K562 (cell line): ENCODE measurements around the gene IDH2. TPM values are rescaled to one million over a fixed set of nuclear protein-coding genes. Genes with fewer than 3 reads are reported as not detected.

Source experiments
- BCOR ChIP-seq: fragments of 450-650 bp; IDR thresholded peaks from 2 replicates; pipeline ENCODE4 v1.6.1; 2016
- EP300 ChIP-seq: IDR thresholded peaks from 2 replicates; pipeline ENCODE4 v1.6.1; 2012; ENCODE audit warnings: low read length, improper control_type of control experiment
- KLF1 ChIP-seq: fragments of 450-650 bp; IDR thresholded peaks from 2 replicates; pipeline ENCODE4 v1.6.1; 2016; ENCODE audit warnings: missing genetic modification characterization, missing compliant biosample characterization
- TBP ChIP-seq: optimal IDR thresholded peaks from 2 replicates; pipeline ENCODE3; 2011; ENCODE audit warnings: low read depth, low read length, improper control_type of control experiment
- TRIM24 ChIP-seq, 2 experiments: fragments of 450-650 bp; IDR thresholded peaks; 2 replicates each; pipeline ENCODE4 v1.6.1; 2016
- ZNF316 ChIP-seq: fragments of 450-650 bp; IDR thresholded peaks from 2 replicates; pipeline ENCODE4 v1.6.1; 2016
- ZNF707 ChIP-seq: fragments of 250-450 bp; sonication (Bioruptor Pico); conservative IDR thresholded peaks from 2 replicates; pipeline ENCODE4 v1.8.0; 2022; ENCODE audit warnings: inconsistent platforms, mild to moderate bottlenecking, moderate library complexity
- polyA plus RNA-seq, 8 experiments: library from polyadenylated mRNA; depleted of rRNA in 4 of 8; stranded (reverse) in 5 of 8; unstranded in 3 of 8; fragments of >200 nt; fragmentation: Nextera tagmentation in 2 of 8; fragmentation: Illumina TruSeq in 1 of 8; extraction: Ambion mirVana in 2 of 8; extraction: Trizol in 1 of 8; gene quantifications; 2 replicates each; pipeline versions ENCODE4 v1.2.1 to v1.2.3, GENCODE V29; 2011 to 2014; ENCODE audit warnings: inconsistent platforms in 1 of 8, missing spikeins in 1 of 8
- total RNA-seq, 7 experiments: library from RNA; depleted of rRNA in 6 of 7; stranded (reverse); fragments of >200 nt in 6 of 7; fragmentation: Illumina TruSeq in 2 of 7; extraction: Trizol in 2 of 7; gene quantifications; 2 replicates each; pipeline versions ENCODE4 v1.2.1 to v1.2.3, GENCODE V29; 2011 to 2021; ENCODE audit warnings: low replicate concordance in 1 of 7
- TF ChIP-seq, protein P1 (sequence below): fragments of 250-450 bp; sonication (Bioruptor Pico); IDR thresholded peaks from 2 replicates; pipeline ENCODE4 v1.6.1; 2021; ENCODE audit warnings: mild to moderate bottlenecking
- TF ChIP-seq, protein P2 (sequence below), 2 experiments: fragments of 450-650 bp in 1 of 2; sonication (generic) in 1 of 2; formaldehyde crosslinking in 1 of 2; IDR thresholded peaks; 2 replicates each; pipeline versions ENCODE4 v1.7.1 to v1.9.0; 2016 to 2022; ENCODE audit warnings: inconsistent platforms in 1 of 2, mild to moderate bottlenecking in 1 of 2, missing genetic modification reagents in 1 of 2
- TF ChIP-seq, protein P3 (sequence below), 2 experiments: fragments of 450-650 bp; IDR thresholded peaks; 2 replicates each; pipeline ENCODE4 v1.6.1; 2018; ENCODE audit warnings: mild to moderate bottlenecking in 2 of 2, low read depth in 1 of 2; ENCODE audit not compliant: partially characterized antibody in 2 of 2
- TF ChIP-seq, protein P4 (sequence below): sonication (generic); formaldehyde crosslinking; IDR thresholded peaks from 2 replicates; pipeline ENCODE4 v1.8.0; 2022; ENCODE audit warnings: mild to moderate bottlenecking, low read depth, missing genetic modification reagents

The IDH2 gene
- total and polyA plus RNA-seq, 9 of the 15 experiments (the other 6 are each of a cell fraction or from before 2014, with no cell fraction given) = 0.70 to 99.9 (median 59.2) TPM

DNA sequence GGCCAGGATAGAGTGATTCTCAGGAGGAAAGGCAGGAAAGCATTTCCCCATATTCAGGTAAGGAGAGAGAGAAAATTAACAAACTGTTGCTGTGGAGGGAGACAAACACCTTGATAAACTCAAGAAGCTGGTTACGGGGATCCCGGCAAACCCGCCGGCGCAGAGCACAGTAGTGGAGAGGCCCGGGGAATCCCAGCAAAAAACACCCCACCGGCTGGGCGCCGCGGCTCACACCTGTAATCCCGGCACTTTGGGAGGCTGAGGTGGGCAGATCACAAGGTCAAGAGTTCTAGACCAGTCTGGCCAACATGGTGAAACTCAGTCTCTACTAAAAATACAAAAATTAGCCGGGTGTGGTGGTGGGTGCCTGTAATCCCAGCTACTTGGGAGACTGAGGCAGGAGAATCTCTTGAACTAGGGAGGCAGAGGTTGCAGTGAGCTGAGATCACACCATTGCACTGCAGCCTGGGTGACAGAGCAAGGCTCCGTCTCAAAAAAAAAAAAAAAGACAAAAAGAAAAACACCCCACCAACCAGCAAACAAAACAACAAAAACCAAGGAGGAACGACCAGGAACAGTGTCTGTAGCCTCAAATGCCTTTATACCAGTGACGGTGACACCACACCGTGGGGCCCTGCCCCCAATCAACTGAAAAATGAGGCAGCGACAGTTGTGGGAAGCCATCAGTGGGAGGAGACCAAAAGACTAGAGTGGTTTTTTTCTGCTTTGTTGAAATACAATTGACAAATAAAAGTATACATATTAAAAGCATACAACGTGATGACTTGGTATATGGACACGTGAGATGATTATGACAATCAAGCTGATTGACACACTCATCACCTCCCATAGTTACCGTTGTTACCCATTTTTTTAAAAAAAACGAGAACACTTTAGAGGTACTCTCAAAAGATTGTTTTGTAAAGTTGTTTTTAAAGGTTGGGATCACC is 40.2 kb upstream of the IDH2 start (continued):
- TF ChIP-seq, protein P1, sequence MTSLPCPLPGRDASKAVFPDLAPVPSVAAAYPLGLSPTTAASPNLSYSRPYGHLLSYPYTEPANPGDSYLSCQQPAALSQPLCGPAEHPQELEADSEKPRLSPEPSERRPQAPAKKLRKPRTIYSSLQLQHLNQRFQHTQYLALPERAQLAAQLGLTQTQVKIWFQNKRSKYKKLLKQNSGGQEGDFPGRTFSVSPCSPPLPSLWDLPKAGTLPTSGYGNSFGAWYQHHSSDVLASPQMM (CRISPR knock-in tag) = no peak
- TF ChIP-seq, protein P2, sequence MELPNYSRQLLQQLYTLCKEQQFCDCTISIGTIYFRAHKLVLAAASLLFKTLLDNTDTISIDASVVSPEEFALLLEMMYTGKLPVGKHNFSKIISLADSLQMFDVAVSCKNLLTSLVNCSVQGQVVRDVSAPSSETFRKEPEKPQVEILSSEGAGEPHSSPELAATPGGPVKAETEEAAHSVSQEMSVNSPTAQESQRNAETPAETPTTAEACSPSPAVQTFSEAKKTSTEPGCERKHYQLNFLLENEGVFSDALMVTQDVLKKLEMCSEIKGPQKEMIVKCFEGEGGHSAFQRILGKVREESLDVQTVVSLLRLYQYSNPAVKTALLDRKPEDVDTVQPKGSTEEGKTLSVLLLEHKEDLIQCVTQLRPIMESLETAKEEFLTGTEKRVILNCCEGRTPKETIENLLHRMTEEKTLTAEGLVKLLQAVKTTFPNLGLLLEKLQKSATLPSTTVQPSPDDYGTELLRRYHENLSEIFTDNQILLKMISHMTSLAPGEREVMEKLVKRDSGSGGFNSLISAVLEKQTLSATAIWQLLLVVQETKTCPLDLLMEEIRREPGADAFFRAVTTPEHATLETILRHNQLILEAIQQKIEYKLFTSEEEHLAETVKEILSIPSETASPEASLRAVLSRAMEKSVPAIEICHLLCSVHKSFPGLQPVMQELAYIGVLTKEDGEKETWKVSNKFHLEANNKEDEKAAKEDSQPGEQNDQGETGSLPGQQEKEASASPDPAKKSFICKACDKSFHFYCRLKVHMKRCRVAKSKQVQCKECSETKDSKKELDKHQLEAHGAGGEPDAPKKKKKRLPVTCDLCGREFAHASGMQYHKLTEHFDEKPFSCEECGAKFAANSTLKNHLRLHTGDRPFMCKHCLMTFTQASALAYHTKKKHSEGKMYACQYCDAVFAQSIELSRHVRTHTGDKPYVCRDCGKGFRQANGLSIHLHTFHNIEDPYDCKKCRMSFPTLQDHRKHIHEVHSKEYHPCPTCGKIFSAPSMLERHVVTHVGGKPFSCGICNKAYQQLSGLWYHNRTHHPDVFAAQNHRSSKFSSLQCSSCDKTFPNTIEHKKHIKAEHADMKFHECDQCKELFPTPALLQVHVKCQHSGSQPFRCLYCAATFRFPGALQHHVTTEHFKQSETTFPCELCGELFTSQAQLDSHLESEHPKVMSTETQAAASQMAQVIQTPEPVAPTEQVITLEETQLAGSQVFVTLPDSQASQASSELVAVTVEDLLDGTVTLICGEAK (IDR thresholded peaks at IDR 0.05) = peak; percentile 51; the same call in 1 of the 2 replicates
- TF ChIP-seq, protein P2 (CRISPR knock-in tag; IDR thresholded peaks at IDR 0.05) = no peak
- TF ChIP-seq BCOR (peak; percentile 55), ZNF707 (no peak), ZNF316 (peak; percentile 24; the same call in 1 of the 2 replicates), TRIM24 (IDR thresholded peaks at IDR 0.05) (peak in 1 of 2 experiments; percentile 50; a peak in 2 of 4 replicates), TBP (peak; percentile 52), EP300 (peak; percentile 68; the same call in 1 of the 2 replicates), KLF1 (tag) (no peak)
- TF ChIP-seq, protein P3, sequence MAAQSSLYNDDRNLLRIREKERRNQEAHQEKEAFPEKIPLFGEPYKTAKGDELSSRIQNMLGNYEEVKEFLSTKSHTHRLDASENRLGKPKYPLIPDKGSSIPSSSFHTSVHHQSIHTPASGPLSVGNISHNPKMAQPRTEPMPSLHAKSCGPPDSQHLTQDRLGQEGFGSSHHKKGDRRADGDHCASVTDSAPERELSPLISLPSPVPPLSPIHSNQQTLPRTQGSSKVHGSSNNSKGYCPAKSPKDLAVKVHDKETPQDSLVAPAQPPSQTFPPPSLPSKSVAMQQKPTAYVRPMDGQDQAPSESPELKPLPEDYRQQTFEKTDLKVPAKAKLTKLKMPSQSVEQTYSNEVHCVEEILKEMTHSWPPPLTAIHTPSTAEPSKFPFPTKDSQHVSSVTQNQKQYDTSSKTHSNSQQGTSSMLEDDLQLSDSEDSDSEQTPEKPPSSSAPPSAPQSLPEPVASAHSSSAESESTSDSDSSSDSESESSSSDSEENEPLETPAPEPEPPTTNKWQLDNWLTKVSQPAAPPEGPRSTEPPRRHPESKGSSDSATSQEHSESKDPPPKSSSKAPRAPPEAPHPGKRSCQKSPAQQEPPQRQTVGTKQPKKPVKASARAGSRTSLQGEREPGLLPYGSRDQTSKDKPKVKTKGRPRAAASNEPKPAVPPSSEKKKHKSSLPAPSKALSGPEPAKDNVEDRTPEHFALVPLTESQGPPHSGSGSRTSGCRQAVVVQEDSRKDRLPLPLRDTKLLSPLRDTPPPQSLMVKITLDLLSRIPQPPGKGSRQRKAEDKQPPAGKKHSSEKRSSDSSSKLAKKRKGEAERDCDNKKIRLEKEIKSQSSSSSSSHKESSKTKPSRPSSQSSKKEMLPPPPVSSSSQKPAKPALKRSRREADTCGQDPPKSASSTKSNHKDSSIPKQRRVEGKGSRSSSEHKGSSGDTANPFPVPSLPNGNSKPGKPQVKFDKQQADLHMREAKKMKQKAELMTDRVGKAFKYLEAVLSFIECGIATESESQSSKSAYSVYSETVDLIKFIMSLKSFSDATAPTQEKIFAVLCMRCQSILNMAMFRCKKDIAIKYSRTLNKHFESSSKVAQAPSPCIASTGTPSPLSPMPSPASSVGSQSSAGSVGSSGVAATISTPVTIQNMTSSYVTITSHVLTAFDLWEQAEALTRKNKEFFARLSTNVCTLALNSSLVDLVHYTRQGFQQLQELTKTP (IDR thresholded peaks at IDR 0.05; ENCODE audit: low read depth in 1 of 2, partially characterized antibody in 2 of 2) = peak in 1 of 2 experiments; percentile 16
- TF ChIP-seq, protein P4, sequence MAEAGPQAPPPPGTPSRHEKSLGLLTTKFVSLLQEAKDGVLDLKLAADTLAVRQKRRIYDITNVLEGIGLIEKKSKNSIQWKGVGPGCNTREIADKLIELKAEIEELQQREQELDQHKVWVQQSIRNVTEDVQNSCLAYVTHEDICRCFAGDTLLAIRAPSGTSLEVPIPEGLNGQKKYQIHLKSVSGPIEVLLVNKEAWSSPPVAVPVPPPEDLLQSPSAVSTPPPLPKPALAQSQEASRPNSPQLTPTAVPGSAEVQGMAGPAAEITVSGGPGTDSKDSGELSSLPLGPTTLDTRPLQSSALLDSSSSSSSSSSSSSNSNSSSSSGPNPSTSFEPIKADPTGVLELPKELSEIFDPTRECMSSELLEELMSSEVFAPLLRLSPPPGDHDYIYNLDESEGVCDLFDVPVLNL (CRISPR knock-in tag) = no peak
